PC-3 (cell line): ENCODE measurements around the gene EIF5. TPM values are rescaled to one million over a fixed set of nuclear protein-coding genes. Genes with fewer than 3 reads are reported as not detected.

Source experiments
- ATAC-seq: fragments of 200-7000 bp; cut with Tn5 transposase; 2 replicates; pipeline ENCODE4 v1.9.1; 2020; ENCODE audit warnings: mild to moderate bottlenecking, moderate library complexity
- BruUV-seq: library from RNA; stranded (reverse); fragments of 400-500 nt; replicated peaks from 2 replicates; lab custom pipeline; 2021; lab: Mats Ljungman, UMichigan
- CTCF ChIA-PET: fragments of 300-600 bp; sonication (Branson Sonifier 250); formaldehyde crosslinking; loops from one replicate; lab custom pipeline; 2022; ENCODE audit warnings: antibody characterized with exemption; lab: Charles Lee
- POLR2A ChIA-PET: fragments of 300-600 bp; sonication (Branson Sonifier 250); formaldehyde crosslinking; loops from one replicate; lab custom pipeline; 2022; ENCODE audit warnings: antibody characterized with exemption; ENCODE audit not compliant: unreplicated experiment; lab: Charles Lee
- DNase-seq: peaks from one replicate; pipeline ENCODE4 v3.0.0-alpha.2; 2015
- H2AFZ ChIP-seq: fragments of 300-600 bp; sonication (generic); 2 replicates; pipeline ENCODE4 v1.6.0; 2016; ENCODE audit warnings: antibody characterized with exemption, low read length
- H3F3A ChIP-seq: fragments of 300-600 bp; sonication (generic); one replicate; pipeline ENCODE4 v1.6.0; 2017; ENCODE audit warnings: antibody characterized with exemption, low read length, control low read depth, mild to moderate bottlenecking; ENCODE audit not compliant: unreplicated experiment
- H3K27ac ChIP-seq: fragments of 300-600 bp; sonication (generic); 2 replicates; pipeline ENCODE4 v1.5.1; 2016; ENCODE audit warnings: mild to moderate bottlenecking, low read length
- H3K27me3 ChIP-seq: fragments of 300-600 bp; sonication (generic); 2 replicates; pipeline ENCODE4 v1.6.1; 2016; ENCODE audit warnings: low read length, mixed read lengths
- H3K36me3 ChIP-seq: fragments of 300-600 bp; sonication (generic); 2 replicates; pipeline ENCODE4 v1.6.1; 2016; ENCODE audit warnings: low read depth, mixed run types, low read length, mixed read lengths
- H3K4me1 ChIP-seq: fragments of 300-600 bp; sonication (generic); 2 replicates; pipeline ENCODE4 v1.5.1; 2016; ENCODE audit warnings: low read length; ENCODE audit not compliant: insufficient read depth
- H3K4me2 ChIP-seq: fragments of 300-600 bp; sonication (generic); 2 replicates; pipeline ENCODE4 v1.6.0; 2016; ENCODE audit warnings: low read length
- H3K4me3 ChIP-seq: fragments of 300-600 bp; sonication (generic); 2 replicates; pipeline ENCODE4 v1.5.1; 2016; ENCODE audit warnings: mild to moderate bottlenecking, low read length, mixed read lengths
- H3K79me2 ChIP-seq: fragments of 300-600 bp; sonication (generic); 2 replicates; pipeline ENCODE4 v1.6.1; 2017; ENCODE audit warnings: low read length, mixed read lengths
- H3K9ac ChIP-seq: fragments of 300-600 bp; sonication (generic); 2 replicates; pipeline ENCODE4 v1.6.0; 2016; ENCODE audit warnings: mild to moderate bottlenecking, low read length
- H3K9me2 ChIP-seq: fragments of 300-600 bp; sonication (generic); replicated peaks from 2 replicates; pipeline ENCODE4 v1.6.1; 2016; ENCODE audit warnings: mixed run types, low read length, mixed read lengths
- H3K9me3 ChIP-seq: fragments of 300-600 bp; sonication (generic); 2 replicates; pipeline ENCODE4 v1.6.1; 2016; ENCODE audit warnings: low read length, mixed read lengths
- H4K20me1 ChIP-seq: fragments of 300-600 bp; sonication (generic); 2 replicates; pipeline ENCODE4 v1.6.1; 2016; ENCODE audit warnings: low read length, mixed read lengths
- CTCF ChIP-seq: fragments of 300-600 bp; sonication (generic); conservative IDR thresholded peaks from 2 replicates; pipeline ENCODE4 v1.5.1; 2017; ENCODE audit warnings: antibody characterized with exemption, low read depth, mild to moderate bottlenecking, low read length
- EZH2 ChIP-seq: fragments of 300-600 bp; sonication (generic); IDR thresholded peaks from one replicate; pipeline ENCODE4 v1.6.1; 2017; ENCODE audit warnings: antibody characterized with exemption, mild to moderate bottlenecking, low read length; ENCODE audit not compliant: unreplicated experiment
- EZH2phosphoT487 ChIP-seq: fragments of 300-600 bp; sonication (generic); IDR thresholded peaks from 2 replicates; pipeline ENCODE4 v1.6.1; 2018; ENCODE audit warnings: mild to moderate bottlenecking, antibody characterized with exemption, low read length, borderline replicate concordance
- intact Hi-C: fragments of 100-400 bp; cut with micrococcal nuclease; formaldehyde crosslinking; loops from 2 replicates; pipeline ENCODE4 v1.9.0; 2023
- total RNA-seq: library from RNA; depleted of rRNA; stranded (reverse); fragments of >200 nt; gene quantifications from 2 replicates; pipeline ENCODE4 v1.2.3, GENCODE V29; 2014

Gene EIF5
- total RNA-seq, 1 experiment from 2014 or later = 216 TPM

- Histone ChIP-seq H3K4me3 (no peak overlapping the region), H3K4me2 (no peak overlapping the region), H3K27ac (no peak overlapping the region), H4K20me1 (no peaks in the 10 kb centered on the region), H3K4me1 (no peaks in the 10 kb centered on the region), H3K79me2 (no peaks in the 10 kb centered on the region), H2AFZ (no peak overlapping the region), H3K9ac (no peak overlapping the region), H3F3A (no peaks in the 10 kb centered on the region), H3K36me3 (no peaks in the 10 kb centered on the region), H3K9me2 (no peaks in the 10 kb centered on the region), H3K27me3 (no peaks in the 10 kb centered on the region), H3K9me3 (no peaks in the 10 kb centered on the region)
- intact Hi-C loops = no loop called here
- TF ChIP-seq CTCF (no peak), EZH2phosphoT487 (no peak), EZH2 (no peak)
- ChIA-PET POLR2A (no interaction called here), CTCF (no interaction called here)
- BruUV-seq = no TSS peak
- no peak for ATAC-seq
- no peak for DNase-seq
These were observed 16.0 kb upstream of the EIF5 start for GRCh38 chr14:103317976-103318580.

GRCh38 chr14:103318750-103319419 is 15.2 kb upstream of the EIF5 start:
- no peaks in the 10 kb centered on the region for H3K79me2 ChIP-seq
- H3K36me3 ChIP-seq = no peaks in the 10 kb centered on the region
- BruUV-seq = no TSS peak
- H3K27ac ChIP-seq = no peak overlapping the region
- POLR2A ChIA-PET = no interaction called here
- no peaks in the 10 kb centered on the region for H3K4me1 ChIP-seq
- TF ChIP-seq EZH2 (no peak), CTCF (no peak), EZH2phosphoT487 (no peak)
- CTCF ChIA-PET = no interaction called here
- intact Hi-C loops = no loop called here
- no peaks in the 10 kb centered on the region for H4K20me1 ChIP-seq
- H3K4me3 ChIP-seq = no peak overlapping the region
- no peak overlapping the region for H2AFZ ChIP-seq
- H3K27me3 ChIP-seq = no peaks in the 10 kb centered on the region
- no peak overlapping the region for H3K9ac ChIP-seq
- no peak for ATAC-seq
- no peaks in the 10 kb centered on the region for H3K9me3 ChIP-seq
- no peaks in the 10 kb centered on the region for H3K9me2 ChIP-seq
- no peaks in the 10 kb centered on the region for H3F3A ChIP-seq
- no peak for DNase-seq
- no peak overlapping the region for H3K4me2 ChIP-seq

GRCh38 chr14:103319422-103319821 is 14.6 kb upstream of the EIF5 start:
- Histone ChIP-seq H4K20me1 (no peaks in the 10 kb centered on the region), H3K4me1 (no peaks in the 10 kb centered on the region), H3K4me3 (no peak overlapping the region), H3K27ac (no peak overlapping the region), H3K9me2 (no peaks in the 10 kb centered on the region), H3K79me2 (no peaks in the 10 kb centered on the region), H3K9me3 (no peaks in the 10 kb centered on the region), H3K9ac (no peak overlapping the region), H3K36me3 (no peaks in the 10 kb centered on the region), H3F3A (no peaks in the 10 kb centered on the region), H2AFZ (no peak overlapping the region), H3K4me2 (no peak overlapping the region), H3K27me3 (no peaks in the 10 kb centered on the region)
- intact Hi-C loops = no loop called here
- DNase-seq (no peak), ATAC-seq (no peak)
- ChIA-PET POLR2A (no interaction called here), CTCF (no interaction called here)
- TF ChIP-seq EZH2 (no peak), EZH2phosphoT487 (no peak), CTCF (no peak)
- no TSS peak for BruUV-seq
